GM12891 (cell line): ENCODE data around the gene RFNG.

ENCODE experiments used
- DNase-seq: peaks from one replicate; pipeline ENCODE4 v3.0.0; 2011; ENCODE audit warnings: low spot score; ENCODE audit not compliant: insufficient read length
- FAIRE-seq: peaks from 2 replicates; lab custom pipeline; 2011; peaks lifted over from hg19 to GRCh38; lab: Jason Lieb, UNC
- PAX5 ChIP-seq: IDR thresholded peaks from 2 replicates; pipeline ENCODE4 v1.6.1; 2011; ENCODE audit warnings: low read length, moderate library complexity, mild to moderate bottlenecking; ENCODE audit not compliant: insufficient read depth, severe bottlenecking
- POLR2A ChIP-seq: IDR thresholded peaks from 2 replicates; pipeline ENCODE4 v1.6.1; 2011; ENCODE audit warnings: low read depth, low read length, control low read depth
- POLR2AphosphoS5 ChIP-seq: IDR thresholded peaks from 2 replicates; pipeline ENCODE4 v1.6.1; 2011; ENCODE audit warnings: low read depth, low read length, control low read depth
- POU2F2 ChIP-seq: IDR thresholded peaks from 2 replicates; pipeline ENCODE4 v1.6.1; 2011; ENCODE audit warnings: low read depth, mild to moderate bottlenecking, control low read depth, low read length, moderate library complexity
- SPI1 ChIP-seq: IDR thresholded peaks from 2 replicates; pipeline ENCODE4 v1.6.1; 2011; ENCODE audit warnings: low read depth, low read length, control low read depth
- TAF1 ChIP-seq: IDR thresholded peaks from 2 replicates; pipeline ENCODE4 v1.6.1; 2011; ENCODE audit warnings: low read depth, low read length, control low read depth

Gene RFNG

DNA sequence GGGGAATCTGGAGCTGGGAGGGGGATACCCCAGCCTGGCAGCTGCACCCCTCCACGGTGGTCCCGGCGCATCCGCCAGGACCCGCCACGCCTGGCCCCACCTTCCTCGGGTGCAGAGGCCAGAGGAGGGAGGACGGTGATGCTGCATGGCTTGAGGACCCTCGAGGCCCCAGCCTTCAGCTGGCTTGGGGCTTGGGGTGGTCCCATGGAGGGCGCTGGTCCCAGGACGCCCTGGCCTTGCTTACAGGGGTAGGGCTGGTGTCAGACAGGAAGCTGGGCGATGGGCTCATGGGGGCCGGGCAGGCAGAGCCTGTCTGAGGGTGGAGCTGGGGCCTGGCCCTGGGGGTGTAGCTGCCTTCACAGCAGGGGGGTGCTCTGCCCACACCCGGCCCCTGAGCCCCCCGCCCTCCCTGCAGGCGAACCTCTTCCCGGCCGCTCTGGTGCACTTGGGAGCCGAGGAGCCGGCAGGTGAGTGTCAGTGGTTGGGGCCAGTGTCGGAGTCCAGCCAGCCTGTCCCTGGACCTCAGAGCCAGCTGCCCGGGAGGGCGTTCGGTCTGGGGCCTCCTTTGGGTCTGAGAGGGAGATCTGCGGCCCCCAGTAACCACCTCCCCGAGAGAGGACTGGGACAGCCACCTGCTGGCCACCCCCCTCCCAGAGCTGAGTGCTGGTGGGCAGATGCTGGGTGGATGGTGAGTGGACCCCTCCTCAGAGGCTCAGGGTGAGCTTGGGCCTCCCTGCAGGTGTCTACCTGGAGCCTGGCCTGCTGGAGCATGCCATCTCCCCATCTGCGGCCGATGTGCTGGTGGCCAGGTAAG is 35.3 kb downstream of the RFNG start:
- DNase-seq (no peak), FAIRE-seq (no peak)
- no peak for TF ChIP-seq POU2F2
- no peak for TF ChIP-seq POLR2A
- TF ChIP-seq PAX5: no peak
- TF ChIP-seq POLR2AphosphoS5: no peak
- no peak for TF ChIP-seq TAF1
- no peak for TF ChIP-seq SPI1

- FAIRE-seq: no peak
- TF ChIP-seq PAX5 (no peak), SPI1 (no peak)
- no peak for DNase-seq
These were observed 36.2 kb downstream of the RFNG start for GRCh38 chr17:82015311-82015971.

GRCh38 chr17:82014971-82015310 is 36.7 kb downstream of the RFNG start:
- no peak for FAIRE-seq
- no peak for DNase-seq
- TF ChIP-seq SPI1: no peak
- TF ChIP-seq POLR2AphosphoS5: no peak
- TF ChIP-seq TAF1: no peak
- no peak for TF ChIP-seq POU2F2
- no peak for TF ChIP-seq PAX5
- no peak for TF ChIP-seq POLR2A

DNA sequence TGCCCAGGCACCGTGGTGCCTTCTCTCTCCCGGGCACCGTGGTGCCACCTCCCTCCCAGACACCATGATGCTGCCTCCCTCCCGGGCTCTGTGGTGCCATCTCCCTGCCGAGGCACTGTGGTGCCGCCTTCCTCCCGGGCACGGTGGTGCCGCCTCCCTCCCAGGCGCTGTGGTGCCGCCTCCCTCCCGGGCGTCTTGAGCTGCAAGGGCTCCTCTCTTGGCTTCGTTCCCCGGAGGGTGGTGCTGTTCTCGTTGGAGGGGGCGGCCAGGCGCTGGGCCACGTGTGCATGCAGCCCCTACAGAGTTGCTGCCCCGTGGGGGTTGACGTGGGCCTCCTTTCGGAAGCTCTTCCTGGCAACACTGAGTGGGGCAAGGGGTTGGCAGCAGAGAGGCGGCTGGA is 37.2 kb downstream of the RFNG start:
- TF ChIP-seq POLR2AphosphoS5 (no peak), POLR2A (no peak), SPI1 (no peak), POU2F2 (no peak), TAF1 (no peak), PAX5 (no peak)
- DNase-seq (no peak), FAIRE-seq (no peak)

DNA sequence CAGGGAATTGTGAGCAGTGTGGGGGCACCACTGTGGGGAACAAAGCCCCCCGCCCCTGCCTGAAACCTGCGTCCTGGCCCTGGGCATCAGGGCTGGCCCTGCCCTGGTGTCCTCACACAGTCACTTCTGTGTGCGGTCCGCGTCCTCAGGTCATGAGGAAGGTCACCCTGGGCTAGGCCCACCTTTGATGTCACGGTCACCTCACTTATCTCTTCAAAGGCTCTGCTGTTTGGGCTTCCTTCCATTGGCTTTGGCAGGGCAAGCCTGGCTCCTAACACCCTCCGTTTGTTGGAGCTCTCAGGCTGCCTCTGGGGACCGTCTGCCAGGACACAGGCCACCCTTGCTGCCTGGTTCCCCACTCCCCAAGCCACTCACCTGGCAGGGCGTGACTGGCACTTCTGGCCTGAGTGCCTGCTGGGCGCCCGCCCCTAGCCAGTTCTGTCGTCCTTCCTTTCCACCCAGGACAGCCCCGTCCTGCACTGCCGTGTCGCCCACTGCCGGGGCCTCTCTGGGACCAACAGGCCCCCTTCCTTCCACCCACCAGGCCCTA is 37.8 kb downstream of the RFNG start:
- no peak for TF ChIP-seq POLR2A
- TF ChIP-seq POLR2AphosphoS5: no peak
- no peak for TF ChIP-seq TAF1
- TF ChIP-seq PAX5: no peak
- no peak for TF ChIP-seq POU2F2
- TF ChIP-seq SPI1: no peak
- FAIRE-seq (no peak), DNase-seq (no peak)

- DNase-seq: no peak
- no peak for FAIRE-seq
- TF ChIP-seq TAF1: no peak
- TF ChIP-seq PAX5: no peak
- TF ChIP-seq POU2F2: no peak
- TF ChIP-seq POLR2AphosphoS5: no peak
- no peak for TF ChIP-seq POLR2A
- no peak for TF ChIP-seq SPI1
These were observed 38.3 kb downstream of the RFNG start for GRCh38 chr17:82013341-82013740.

DNA sequence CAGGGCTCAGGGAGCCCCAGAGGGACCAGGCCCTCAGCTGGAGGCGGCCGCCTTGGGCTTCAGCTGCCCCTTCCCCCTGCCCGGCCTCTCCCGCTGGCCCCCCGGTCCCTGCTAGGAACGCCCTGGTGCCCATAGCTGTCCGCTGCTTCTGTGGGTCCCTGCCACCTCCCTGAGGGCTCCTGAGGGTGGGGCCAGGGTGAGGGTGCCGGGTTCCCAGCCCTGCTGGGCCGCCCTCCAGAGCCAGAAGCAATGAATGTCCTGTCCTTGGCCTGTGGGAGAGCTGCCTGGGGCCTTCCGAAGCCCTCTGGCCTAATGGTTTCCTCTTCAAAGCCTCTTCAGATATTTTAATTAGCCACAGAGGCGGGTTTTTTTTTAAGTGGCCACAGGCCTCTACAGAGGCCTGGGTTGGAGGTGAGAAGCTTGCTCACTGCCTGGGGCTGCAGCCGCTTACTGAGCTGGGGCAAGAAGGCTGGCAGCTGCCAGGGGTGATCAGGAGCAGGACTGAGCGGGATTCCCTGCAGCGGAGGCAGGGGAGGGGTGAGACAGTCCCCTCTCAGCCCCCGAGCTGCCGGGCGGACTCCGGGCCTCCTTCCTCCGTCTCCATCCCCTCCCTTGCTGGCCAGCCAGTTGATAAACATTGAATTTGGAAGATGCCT is 38.8 kb downstream of the RFNG start:
- FAIRE-seq: no peak
- DNase-seq: no peak
- TF ChIP-seq SPI1: no peak
- TF ChIP-seq PAX5: no peak
- TF ChIP-seq POLR2AphosphoS5: no peak
- no peak for TF ChIP-seq POLR2A
- TF ChIP-seq POU2F2: no peak
- no peak for TF ChIP-seq TAF1

GRCh38 chr17:82012261-82012639 is 39.4 kb downstream of the RFNG start:
- DNase-seq: no peak
- TF ChIP-seq POU2F2 (no peak), POLR2A (no peak), POLR2AphosphoS5 (no peak), TAF1 (no peak), SPI1 (no peak), PAX5 (no peak)
- FAIRE-seq: no peak

- no peak for TF ChIP-seq POLR2AphosphoS5
- no peak for TF ChIP-seq POU2F2
- TF ChIP-seq SPI1: no peak
- no peak for TF ChIP-seq POLR2A
- TF ChIP-seq TAF1: no peak
- TF ChIP-seq PAX5: no peak
- FAIRE-seq (no peak), DNase-seq (no peak)
These were observed 39.9 kb downstream of the RFNG start for GRCh38 chr17:82011617-82012187.
